ENCODE data around the gene RNF114. TPM values are rescaled to one million over a fixed set of nuclear protein-coding genes. Genes with fewer than 3 reads are reported as not detected.
A peak's percentile ranks its signal among the peaks of the same experiment; 100 is the strongest.

Gene RNF114
- total and polyA plus RNA-seq, 2 donors (not counting 3 experiments of a cell fraction or from before 2014, with no cell fraction given): 45.8 to 81.7 TPM

GRCh38 chr20:49888212-49889000 is 47.8 kb upstream of the RNF114 start:
- CTCF ChIA-PET: interaction anchor here (0.6 to 6.6 kb wide), 31 partner anchors 8 to 348 kb away, joined by 3 to 69 read pairs (median 5); no protein-coding TSS in a partner anchor
- Histone ChIP-seq H3K4me3 (replicated peaks in 1 of 3; ENCODE audit: insufficient read depth in 1 of 3, low read depth in 1 of 3, low read length in 3 of 3) (no peak overlapping the region), H3K9me3 (replicated peaks; ENCODE audit: control insufficient read depth, insufficient read depth, low read length) (no peaks in the 10 kb centered on the region), H3K79me2 (ENCODE audit: control insufficient read depth, insufficient read depth, low read length) (no peaks in the 10 kb centered on the region), H3K27ac (ENCODE audit: insufficient read depth, low read depth, low read length) (no peak overlapping the region), H3K27me3 (ENCODE audit: control insufficient read depth in 2 of 2, insufficient read depth in 2 of 2, low read length in 2 of 2) (no peaks in the 10 kb centered on the region), H2AFZ (ENCODE audit: low read depth, low read length) (no peak overlapping the region), H3K36me3 (ENCODE audit: control insufficient read depth in 2 of 2, extremely low read depth in 1 of 2, insufficient read depth in 2 of 2, low read length in 2 of 2) (peaks cover 0 to 11% of the 10 kb centered on the region in 2 experiments), H4K20me1 (replicated peaks; ENCODE audit: control insufficient read depth, extremely low read depth, insufficient read depth, low read length) (no peaks in the 10 kb centered on the region), H3K4me1 (ENCODE audit: control insufficient read depth, extremely low read depth, insufficient read depth, low read length) (peaks cover 20% of the 10 kb centered on the region), H3K4me2 (ENCODE audit: insufficient read depth, low read length) (no peak overlapping the region), H3K9me1 (replicated peaks; ENCODE audit: control insufficient read depth, extremely low read depth, insufficient read depth, low read length) (no peaks in the 10 kb centered on the region), H3K9ac (replicated peaks; ENCODE audit: extremely low read depth, insufficient read depth, low read length) (no peak overlapping the region)
- peak; percentile 84 for FAIRE-seq
- POLR2A ChIA-PET: no interaction called here
- dilution Hi-C loops (cut with MboI; ENCODE audit: extremely low pct_ligation_motif_present, low sequenced_read_pairs): no loop called here
- BruUV-seq (replicated peaks): no TSS peak
- peak; percentile 73 for DNase-seq (ENCODE audit: low read depth, low spot score)
- TF ChIP-seq MAX (IDR thresholded peaks at IDR 0.05; ENCODE audit: insufficient read depth, insufficient read length): no peak
- peak; percentile 80 to 88 for TF ChIP-seq CTCF (IDR thresholded peaks at IDR 0.05; ENCODE audit: extremely low read depth in 1 of 2, insufficient read depth in 1 of 2, low read depth in 1 of 2, low read length in 2 of 2)
- intact Hi-C loops (cut with micrococcal nuclease): loop anchor here (1.0 kb wide), 2 partner anchors 277 to 347 kb away; no protein-coding TSS in a partner anchor

Measured in endothelial cell of umbilical vein (primary cell).